Measurements from ENCODE around the gene TMUB1. TPM values are rescaled to one million over a fixed set of nuclear protein-coding genes. Genes with fewer than 3 reads are reported as not detected.
A peak's percentile ranks its signal among the peaks of the same experiment; 100 is the strongest.

TMUB1 gene
- total RNA-seq, 1 donor: 18.1 TPM

DNA sequence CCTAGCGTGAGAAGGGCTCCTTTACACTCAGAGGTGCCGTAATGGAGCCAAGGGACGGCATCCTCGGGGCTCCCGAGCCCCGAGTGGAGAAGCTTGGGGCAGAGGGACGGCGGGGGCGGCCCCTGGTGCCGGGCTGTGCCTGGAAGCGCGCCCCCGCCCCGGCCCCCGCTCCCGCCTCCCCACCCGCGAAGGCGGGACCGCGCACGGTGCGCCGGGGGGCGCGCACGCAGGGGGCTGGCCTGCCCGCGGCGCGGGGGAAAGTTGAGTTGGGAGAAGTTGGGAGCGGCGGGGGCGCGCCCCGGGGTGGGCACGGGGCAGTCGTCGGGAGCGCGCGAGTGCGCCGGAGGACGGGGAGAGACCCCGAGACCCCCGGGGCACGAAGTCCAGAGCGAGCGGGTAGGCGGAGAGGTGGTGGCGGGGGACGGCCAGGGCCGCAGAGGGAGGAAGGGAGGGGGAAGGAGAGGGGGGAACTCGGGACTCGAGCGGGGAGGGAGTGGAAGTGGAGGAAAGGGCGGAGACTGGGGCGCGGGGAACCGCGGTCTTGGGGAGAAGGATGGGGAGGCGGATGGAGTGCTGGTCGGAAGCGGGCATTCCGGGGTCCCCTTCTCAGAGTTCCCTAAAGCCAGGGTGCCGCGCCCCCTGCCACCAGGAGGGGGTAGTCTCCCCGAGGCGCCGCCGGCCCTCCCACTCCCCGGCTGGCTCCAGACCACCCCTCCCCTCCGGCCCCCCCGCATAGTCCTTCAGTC lies 23.8 kb downstream of the TMUB1 start, which contains the start of gene SLC4A2:
TSS of gene SLC4A2 (plus strand) at position 223 of the 746 bp plus-strand sequence. CDS start 2,399 bp downstream, outside the sequence.
- peak within 1 kb of the TSS; percentile 93 for H3K27ac ChIP-seq (ENCODE audit: low read depth, low read length)
- DNase-seq (ENCODE audit: insufficient read length, low spot score, missing footprints): peak; percentile 99
- H3K27me3 ChIP-seq (ENCODE audit: insufficient read depth, low read length): no peaks in the 10 kb centered on the region
- H4K20me1 ChIP-seq (ENCODE audit: insufficient read depth, low read length): peaks cover 21% of the 10 kb centered on the region
- peaks cover 3% of the 10 kb centered on the region for H3K36me3 ChIP-seq (ENCODE audit: insufficient read depth, low read length)
- H2AFZ ChIP-seq (ENCODE audit: low read length): peak within 1 kb of the TSS; percentile 93
- peak within 1 kb of the TSS; percentile 91 for H3K4me3 ChIP-seq (ENCODE audit: insufficient read depth, low read length)
- H3K4me1 ChIP-seq (ENCODE audit: insufficient read depth, low read length): peaks cover 48% of the 10 kb centered on the region
- H3K9me3 ChIP-seq (ENCODE audit: low read depth, low read length): no peaks in the 10 kb centered on the region
- H3K4me2 ChIP-seq (ENCODE audit: insufficient read depth, low read length): peak within 1 kb of the TSS; percentile 100
- H3K79me2 ChIP-seq (ENCODE audit: insufficient read depth, low read length): peaks cover 38% of the 10 kb centered on the region
- TF ChIP-seq, protein P1, sequence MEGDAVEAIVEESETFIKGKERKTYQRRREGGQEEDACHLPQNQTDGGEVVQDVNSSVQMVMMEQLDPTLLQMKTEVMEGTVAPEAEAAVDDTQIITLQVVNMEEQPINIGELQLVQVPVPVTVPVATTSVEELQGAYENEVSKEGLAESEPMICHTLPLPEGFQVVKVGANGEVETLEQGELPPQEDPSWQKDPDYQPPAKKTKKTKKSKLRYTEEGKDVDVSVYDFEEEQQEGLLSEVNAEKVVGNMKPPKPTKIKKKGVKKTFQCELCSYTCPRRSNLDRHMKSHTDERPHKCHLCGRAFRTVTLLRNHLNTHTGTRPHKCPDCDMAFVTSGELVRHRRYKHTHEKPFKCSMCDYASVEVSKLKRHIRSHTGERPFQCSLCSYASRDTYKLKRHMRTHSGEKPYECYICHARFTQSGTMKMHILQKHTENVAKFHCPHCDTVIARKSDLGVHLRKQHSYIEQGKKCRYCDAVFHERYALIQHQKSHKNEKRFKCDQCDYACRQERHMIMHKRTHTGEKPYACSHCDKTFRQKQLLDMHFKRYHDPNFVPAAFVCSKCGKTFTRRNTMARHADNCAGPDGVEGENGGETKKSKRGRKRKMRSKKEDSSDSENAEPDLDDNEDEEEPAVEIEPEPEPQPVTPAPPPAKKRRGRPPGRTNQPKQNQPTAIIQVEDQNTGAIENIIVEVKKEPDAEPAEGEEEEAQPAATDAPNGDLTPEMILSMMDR (IDR thresholded peaks at IDR 0.05; ENCODE audit: extremely low read depth, low read depth, low read length): peak; percentile 30

DNA sequence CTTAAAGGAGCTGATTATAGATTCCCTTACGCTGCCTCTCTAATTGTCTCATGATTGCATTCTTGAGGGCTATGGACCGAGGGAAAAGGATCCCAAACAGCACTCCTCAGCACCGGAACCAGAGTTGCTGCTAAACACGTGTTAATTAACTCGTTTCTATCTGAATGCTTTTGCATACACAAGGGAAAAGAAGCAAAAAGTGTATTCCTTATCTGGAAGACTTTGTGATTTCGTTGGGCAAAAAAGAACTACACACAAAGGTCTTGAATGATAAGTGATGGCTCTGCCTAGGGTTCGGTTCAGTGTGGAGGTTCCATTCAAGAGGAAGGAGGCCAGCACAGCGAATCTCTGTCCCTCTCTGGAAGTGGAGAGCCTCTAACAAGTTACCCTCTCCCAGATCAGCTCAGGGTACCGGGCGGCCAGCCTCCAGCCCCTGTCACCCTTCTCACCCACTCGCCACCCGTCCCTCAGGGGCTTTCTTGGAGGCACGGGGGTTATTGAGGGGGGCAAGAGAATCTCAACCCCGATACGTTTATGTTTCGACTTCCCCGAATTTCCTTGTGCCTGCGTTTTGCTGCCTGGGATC lies 24.4 kb downstream of the TMUB1 start:
- H3K4me3 ChIP-seq (ENCODE audit: insufficient read depth, low read length): peak overlapping the region; percentile 91
- no peak for DNase-seq (ENCODE audit: insufficient read length, low spot score, missing footprints)
- no peaks in the 10 kb centered on the region for H3K9me3 ChIP-seq (ENCODE audit: low read depth, low read length)
- H3K4me1 ChIP-seq (ENCODE audit: insufficient read depth, low read length): peaks cover 48% of the 10 kb centered on the region
- peak overlapping the region; percentile 93 for H2AFZ ChIP-seq (ENCODE audit: low read length)
- peaks cover 35% of the 10 kb centered on the region for H3K79me2 ChIP-seq (ENCODE audit: insufficient read depth, low read length)
- H3K36me3 ChIP-seq (ENCODE audit: insufficient read depth, low read length): no peaks in the 10 kb centered on the region
- H3K27ac ChIP-seq (ENCODE audit: low read depth, low read length): peak overlapping the region; percentile 93
- TF ChIP-seq, protein P1 (IDR thresholded peaks at IDR 0.05; ENCODE audit: extremely low read depth, low read depth, low read length): no peak
- H3K27me3 ChIP-seq (ENCODE audit: insufficient read depth, low read length): no peaks in the 10 kb centered on the region
- H3K4me2 ChIP-seq (ENCODE audit: insufficient read depth, low read length): peak overlapping the region; percentile 100
- H4K20me1 ChIP-seq (ENCODE audit: insufficient read depth, low read length): peaks cover 21% of the 10 kb centered on the region

DNA sequence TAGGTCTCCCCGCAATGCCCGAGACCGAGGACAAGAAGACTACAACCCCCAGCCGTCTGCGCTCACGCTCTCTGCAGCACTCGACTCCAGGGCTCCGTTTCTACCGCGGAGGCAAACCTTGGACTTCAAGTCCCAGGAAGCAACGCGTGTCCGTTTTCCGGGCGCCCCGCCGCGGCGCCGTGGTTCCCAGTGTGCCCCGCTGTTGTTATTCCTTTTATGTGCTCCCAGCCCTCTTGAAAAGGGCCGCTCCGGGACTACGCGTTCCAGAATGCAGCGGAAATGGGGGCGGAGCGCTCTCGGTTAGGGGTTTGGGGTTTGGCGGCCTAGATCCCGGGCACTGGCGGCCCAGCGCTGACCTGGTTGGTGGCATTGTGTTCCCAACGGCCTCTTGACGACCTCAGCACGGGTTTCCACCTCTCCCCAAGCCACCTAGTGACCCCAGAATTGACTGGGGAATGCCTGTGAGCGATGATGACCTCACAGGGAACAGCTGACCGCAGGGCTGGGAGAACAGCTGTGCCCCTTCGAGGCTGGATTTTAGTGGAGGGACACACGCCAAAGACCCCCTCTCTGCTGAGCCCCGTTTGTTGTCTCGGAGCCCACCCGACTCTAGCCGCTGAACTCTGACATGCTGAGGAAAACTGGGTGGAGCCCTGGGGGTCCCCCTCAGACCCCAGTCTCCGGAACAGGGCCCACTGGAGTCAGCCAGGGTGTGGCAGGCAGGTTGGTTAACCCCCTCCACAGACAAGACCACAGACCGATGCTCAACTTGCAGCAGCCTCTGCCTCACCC lies 25.1 kb downstream of the TMUB1 start:
- H3K36me3 ChIP-seq (ENCODE audit: insufficient read depth, low read length): no peaks in the 10 kb centered on the region
- H3K9me3 ChIP-seq (ENCODE audit: low read depth, low read length): no peaks in the 10 kb centered on the region
- TF ChIP-seq, protein P1 (IDR thresholded peaks at IDR 0.05; ENCODE audit: extremely low read depth, low read depth, low read length): no peak
- peaks cover 16% of the 10 kb centered on the region for H4K20me1 ChIP-seq (ENCODE audit: insufficient read depth, low read length)
- H2AFZ ChIP-seq (ENCODE audit: low read length): peak overlapping the region; percentile 93
- H3K27me3 ChIP-seq (ENCODE audit: insufficient read depth, low read length): no peaks in the 10 kb centered on the region
- peak overlapping the region; percentile 91 for H3K4me3 ChIP-seq (ENCODE audit: insufficient read depth, low read length)
- H3K4me2 ChIP-seq (ENCODE audit: insufficient read depth, low read length): peak overlapping the region; percentile 100
- peak; percentile 100 for DNase-seq (ENCODE audit: insufficient read length, low spot score, missing footprints)
- H3K79me2 ChIP-seq (ENCODE audit: insufficient read depth, low read length): peaks cover 30% of the 10 kb centered on the region
- H3K27ac ChIP-seq (ENCODE audit: low read depth, low read length): peak overlapping the region; percentile 93
- peaks cover 48% of the 10 kb centered on the region for H3K4me1 ChIP-seq (ENCODE audit: insufficient read depth, low read length)
